Measurements from ENCODE around the gene CCDC106. TPM values are rescaled to one million over a fixed set of nuclear protein-coding genes. Genes with fewer than 3 reads are reported as not detected.

The CCDC106 gene
- total RNA-seq, 2 experiments from 2014 or later, result 29.0 to 30.1 TPM

DNA sequence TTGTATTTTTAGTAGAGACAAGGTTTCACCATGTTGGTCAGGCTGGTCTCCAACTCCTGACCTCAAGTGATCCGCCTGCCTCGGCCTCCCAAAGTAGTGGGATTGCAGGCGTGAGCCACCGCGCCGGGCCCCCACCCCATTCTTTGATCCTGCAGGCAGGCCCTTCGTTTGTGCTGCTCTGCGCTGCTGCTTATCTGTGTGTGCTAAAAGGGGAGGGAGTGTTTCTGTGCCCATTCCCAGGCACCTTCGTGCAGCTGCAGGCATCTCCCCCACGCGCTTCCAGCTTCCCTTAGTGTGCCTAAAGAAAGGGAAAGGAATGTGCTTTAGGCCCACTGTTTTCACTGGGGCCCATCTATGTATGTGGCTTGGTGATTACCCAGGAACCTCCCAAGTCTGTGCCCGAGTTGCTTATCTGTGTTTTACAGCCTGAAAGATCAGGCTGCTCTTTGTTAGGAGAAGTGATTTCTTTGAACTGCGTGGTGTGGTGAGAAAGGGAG, 54.2 kb downstream of the CCDC106 start:
- DNase-seq (ENCODE audit: low spot score), result no peak
- Histone ChIP-seq H4K20me1 (ENCODE audit: insufficient read depth, low read length) (no peaks in the 10 kb centered on the region), H2AFZ (ENCODE audit: low read length) (no peak overlapping the region), H3K9me3 (ENCODE audit: low read length) (no peaks in the 10 kb centered on the region), H3K4me3 (ENCODE audit: low read depth, low read length, poor library complexity, severe bottlenecking) (no peak overlapping the region), H3K36me3 (ENCODE audit: insufficient read depth, low read length) (peaks cover 67% of the 10 kb centered on the region), H3K27ac (ENCODE audit: low read depth, low read length, poor library complexity, severe bottlenecking) (no peak overlapping the region), H3K4me2 (ENCODE audit: low read length) (no peak overlapping the region), H3K79me2 (ENCODE audit: insufficient read depth, low read depth, low read length) (no peaks in the 10 kb centered on the region), H3K4me1 (ENCODE audit: insufficient read depth, low read length, poor library complexity, severe bottlenecking) (no peaks in the 10 kb centered on the region), H3K9me2 (ENCODE audit: insufficient read depth, low read length) (no peaks in the 10 kb centered on the region)
- POLR2A ChIA-PET, result no interaction called here
- intact Hi-C loops (cut with micrococcal nuclease; ENCODE audit: unreplicated experiment), result no loop called here
- no peak for TF ChIP-seq EZH2phosphoT487 (IDR thresholded peaks at IDR 0.05; ENCODE audit: borderline replicate concordance, low read depth, low read length)
- TF ChIP-seq, protein P1, sequence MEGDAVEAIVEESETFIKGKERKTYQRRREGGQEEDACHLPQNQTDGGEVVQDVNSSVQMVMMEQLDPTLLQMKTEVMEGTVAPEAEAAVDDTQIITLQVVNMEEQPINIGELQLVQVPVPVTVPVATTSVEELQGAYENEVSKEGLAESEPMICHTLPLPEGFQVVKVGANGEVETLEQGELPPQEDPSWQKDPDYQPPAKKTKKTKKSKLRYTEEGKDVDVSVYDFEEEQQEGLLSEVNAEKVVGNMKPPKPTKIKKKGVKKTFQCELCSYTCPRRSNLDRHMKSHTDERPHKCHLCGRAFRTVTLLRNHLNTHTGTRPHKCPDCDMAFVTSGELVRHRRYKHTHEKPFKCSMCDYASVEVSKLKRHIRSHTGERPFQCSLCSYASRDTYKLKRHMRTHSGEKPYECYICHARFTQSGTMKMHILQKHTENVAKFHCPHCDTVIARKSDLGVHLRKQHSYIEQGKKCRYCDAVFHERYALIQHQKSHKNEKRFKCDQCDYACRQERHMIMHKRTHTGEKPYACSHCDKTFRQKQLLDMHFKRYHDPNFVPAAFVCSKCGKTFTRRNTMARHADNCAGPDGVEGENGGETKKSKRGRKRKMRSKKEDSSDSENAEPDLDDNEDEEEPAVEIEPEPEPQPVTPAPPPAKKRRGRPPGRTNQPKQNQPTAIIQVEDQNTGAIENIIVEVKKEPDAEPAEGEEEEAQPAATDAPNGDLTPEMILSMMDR (conservative IDR thresholded peaks at IDR 0.05; ENCODE audit: low read length), result no peak
- CTCF ChIA-PET (ENCODE audit: unreplicated experiment), result no interaction called here
- BruUV-seq (replicated peaks), result no TSS peak

Other genes with a start within 250 kb of the CCDC106 start
- gene UBE2S, start 240.4 kb upstream of the CCDC106 start, total RNA-seq (2014; rRNA removed; shearing (Covaris generic)), result 682 and 848 TPM in 2 replicates
- 285 and 321 TPM in 2 replicates for gene UBE2S, start 240.4 kb upstream of the CCDC106 start, total RNA-seq (2022)
- not detected in 2 replicates for gene SHISA7, start 204.9 kb upstream of the CCDC106 start, total RNA-seq (2014; rRNA removed; shearing (Covaris generic))
- gene SHISA7, start 204.9 kb upstream of the CCDC106 start, total RNA-seq (2022), result not detected in 2 replicates
- 89.5 and 115 TPM in 2 replicates for gene ISOC2, start 186.6 kb upstream of the CCDC106 start, total RNA-seq (2014; rRNA removed; shearing (Covaris generic))
- gene ISOC2, start 186.6 kb upstream of the CCDC106 start, total RNA-seq (2022), result 37.0 and 37.7 TPM in 2 replicates
- gene C19orf85, start 183.5 kb upstream of the CCDC106 start, total RNA-seq (2014; rRNA removed; shearing (Covaris generic)), result not detected in 2 replicates
- gene C19orf85, start 183.5 kb upstream of the CCDC106 start, total RNA-seq (2022), result not detected in 2 replicates
- gene ZNF628, start 171.6 kb upstream of the CCDC106 start, total RNA-seq (2014; rRNA removed; shearing (Covaris generic)), result 1.8 and 5.2 TPM in 2 replicates
- 8.6 and 10.6 TPM in 2 replicates for gene ZNF628, start 171.6 kb upstream of the CCDC106 start, total RNA-seq (2022)
- 29.1 and 33.2 TPM in 2 replicates for gene NAT14, start 163.0 kb upstream of the CCDC106 start, total RNA-seq (2014; rRNA removed; shearing (Covaris generic))
- 24.2 and 28.3 TPM in 2 replicates for gene NAT14, start 163.0 kb upstream of the CCDC106 start, total RNA-seq (2022)
- gene SSC5D, start 159.8 kb upstream of the CCDC106 start, total RNA-seq (2014; rRNA removed; shearing (Covaris generic)), result 0.23 and 0.50 TPM in 2 replicates
- 1.7 and 2.7 TPM in 2 replicates for gene SSC5D, start 159.8 kb upstream of the CCDC106 start, total RNA-seq (2022)
- not detected in 2 replicates for gene SBK2, start 111.1 kb upstream of the CCDC106 start, total RNA-seq (2014; rRNA removed; shearing (Covaris generic))
- gene SBK2, start 111.1 kb upstream of the CCDC106 start, total RNA-seq (2022), result not detected in 2 replicates
- gene SBK3, start 102.7 kb upstream of the CCDC106 start, total RNA-seq (2014; rRNA removed; shearing (Covaris generic)), result not detected in 2 replicates
- 0.34 and 0.68 TPM in 2 replicates for gene SBK3, start 102.7 kb upstream of the CCDC106 start, total RNA-seq (2022)
- gene ZNF579, start 67.4 kb upstream of the CCDC106 start, total RNA-seq (2014; rRNA removed; shearing (Covaris generic)), result 4.1 and 6.1 TPM in 2 replicates
- gene ZNF579, start 67.4 kb upstream of the CCDC106 start, total RNA-seq (2022), result 11.1 and 11.6 TPM in 2 replicates
- gene FIZ1, start 48.7 kb upstream of the CCDC106 start, total RNA-seq (2014; rRNA removed; shearing (Covaris generic)), result 6.0 and 6.8 TPM in 2 replicates
- 17.1 and 18.0 TPM in 2 replicates for gene FIZ1, start 48.7 kb upstream of the CCDC106 start, total RNA-seq (2022)
- gene ZNF524, start 47.9 kb upstream of the CCDC106 start, total RNA-seq (2014; rRNA removed; shearing (Covaris generic)), result 14.5 and 21.6 TPM in 2 replicates
- 9.2 and 12.3 TPM in 2 replicates for gene ZNF524, start 47.9 kb upstream of the CCDC106 start, total RNA-seq (2022)
- gene ZNF865, start 42.6 kb upstream of the CCDC106 start, total RNA-seq (2014; rRNA removed; shearing (Covaris generic)), result 2.1 and 3.0 TPM in 2 replicates
- gene ZNF865, start 42.6 kb upstream of the CCDC106 start, total RNA-seq (2022), result 11.3 and 13.0 TPM in 2 replicates
- gene ZNF784, start 23.6 kb upstream of the CCDC106 start, total RNA-seq (2014; rRNA removed; shearing (Covaris generic)), result 3.4 and 6.6 TPM in 2 replicates
- gene ZNF784, start 23.6 kb upstream of the CCDC106 start, total RNA-seq (2022), result 4.0 and 5.4 TPM in 2 replicates
- 17.6 and 24.4 TPM in 2 replicates for gene ZNF580, start 7.2 kb upstream of the CCDC106 start, total RNA-seq (2014; rRNA removed; shearing (Covaris generic))
- gene ZNF580, start 7.2 kb upstream of the CCDC106 start, total RNA-seq (2022), result 50.0 and 52.1 TPM in 2 replicates
- gene ZNF581, start 4.6 kb upstream of the CCDC106 start, total RNA-seq (2014; rRNA removed; shearing (Covaris generic)), result 26.6 and 44.5 TPM in 2 replicates
- 39.7 and 41.8 TPM in 2 replicates for gene ZNF581, start 4.6 kb upstream of the CCDC106 start, total RNA-seq (2022)
- gene U2AF2, start 6.8 kb downstream of the CCDC106 start, total RNA-seq (2014; rRNA removed; shearing (Covaris generic)), result 193 and 211 TPM in 2 replicates
- gene U2AF2, start 6.8 kb downstream of the CCDC106 start, total RNA-seq (2022), result 233 and 264 TPM in 2 replicates
- 40.5 and 46.3 TPM in 2 replicates for gene EPN1, start 27.0 kb downstream of the CCDC106 start, total RNA-seq (2014; rRNA removed; shearing (Covaris generic))
- gene EPN1, start 27.0 kb downstream of the CCDC106 start, total RNA-seq (2022), result 120 and 121 TPM in 2 replicates
- 0.21 TPM in 1 of 2 replicates, not detected in the other for gene NLRP9, start 90.2 kb downstream of the CCDC106 start, total RNA-seq (2014; rRNA removed; shearing (Covaris generic))
- gene NLRP9, start 90.2 kb downstream of the CCDC106 start, total RNA-seq (2022), result 0.17 TPM in 1 of 2 replicates, not detected in the other
- gene RFPL4A, start 110.9 kb downstream of the CCDC106 start, total RNA-seq (2014; rRNA removed; shearing (Covaris generic)), result not detected in 2 replicates
- not detected in 2 replicates for gene RFPL4A, start 110.9 kb downstream of the CCDC106 start, total RNA-seq (2022)
- not detected in 2 replicates for gene RFPL4AL1, start 120.9 kb downstream of the CCDC106 start, total RNA-seq (2014; rRNA removed; shearing (Covaris generic))
- gene RFPL4AL1, start 120.9 kb downstream of the CCDC106 start, total RNA-seq (2022), result not detected in 2 replicates
- 72.9 and 79.3 TPM in 2 replicates for gene NLRP11, start 183.8 kb downstream of the CCDC106 start, total RNA-seq (2014; rRNA removed; shearing (Covaris generic))
- gene NLRP11, start 183.8 kb downstream of the CCDC106 start, total RNA-seq (2022), result 91.6 and 112 TPM in 2 replicates
- gene NLRP4, start 188.3 kb downstream of the CCDC106 start, total RNA-seq (2014; rRNA removed; shearing (Covaris generic)), result 4.2 and 4.6 TPM in 2 replicates
- gene NLRP4, start 188.3 kb downstream of the CCDC106 start, total RNA-seq (2022), result 3.6 and 4.0 TPM in 2 replicates

Data from OCI-LY7 (cell line).